DOHH2 (cell line): ENCODE results near the gene BCL2.

Source experiments
- EZH2phosphoT487 ChIP-seq: fragments of 200-600 bp; sonication (generic); IDR thresholded peaks from 2 replicates; pipeline ENCODE4 v1.6.1; 2017; ENCODE audit warnings: borderline replicate concordance, mild to moderate bottlenecking, antibody characterized with exemption, low read length, moderate library complexity, mixed read lengths
- TF ChIP-seq, protein P1 (sequence below): fragments of 200-600 bp; sonication (generic); IDR thresholded peaks from one replicate; pipeline ENCODE4 v1.5.1; 2014; ENCODE audit warnings: antibody characterized with exemption, mild to moderate bottlenecking, low read depth, low read length; ENCODE audit not compliant: poor library complexity, severe bottlenecking

DNA sequence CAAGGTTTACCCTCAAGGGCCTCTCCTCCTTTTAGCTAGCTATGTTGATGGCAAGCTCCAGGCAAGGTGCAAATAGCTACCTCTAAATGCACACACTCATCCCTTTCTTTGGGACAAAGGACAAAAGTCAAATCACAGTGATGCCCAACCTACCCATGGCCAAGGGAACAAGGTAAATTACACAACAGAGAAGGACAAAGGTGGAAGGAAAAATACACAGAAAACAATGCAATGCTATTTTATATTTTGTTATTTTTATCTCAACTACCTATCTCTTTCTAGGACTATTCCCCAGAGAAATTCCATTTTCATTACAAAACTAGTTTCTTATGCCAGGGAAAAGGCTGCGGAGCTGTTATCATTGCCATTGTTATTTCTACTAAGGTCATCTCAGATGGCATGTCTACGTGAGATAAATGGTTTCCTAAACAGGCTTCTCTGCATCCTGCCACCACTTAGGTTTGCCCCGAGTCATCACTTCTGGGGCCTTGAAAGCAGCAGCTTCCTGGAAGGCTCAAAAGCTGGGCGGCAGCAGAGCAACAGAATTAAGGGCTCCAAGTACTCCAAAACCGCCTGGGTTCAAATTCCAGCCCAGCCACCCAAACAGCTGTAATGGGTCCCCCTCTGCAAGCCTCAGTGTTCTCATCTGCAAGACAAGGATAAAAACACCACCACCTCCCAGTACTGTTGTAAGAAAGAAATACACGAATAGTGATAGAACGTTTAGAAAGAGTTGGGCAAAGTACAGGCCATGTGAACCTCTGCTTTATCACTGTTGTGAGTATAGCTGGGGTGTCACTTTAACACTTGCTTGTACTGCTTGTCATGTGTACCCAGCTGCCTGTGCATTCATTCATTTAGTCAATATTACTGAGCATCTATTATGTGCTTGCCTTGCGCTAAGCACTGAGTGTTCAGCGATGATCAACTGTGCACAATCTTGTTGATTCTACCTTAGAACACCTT is 20.9 kb downstream of the BCL2 start:
- no peak for TF ChIP-seq EZH2phosphoT487
- TF ChIP-seq, protein P1, sequence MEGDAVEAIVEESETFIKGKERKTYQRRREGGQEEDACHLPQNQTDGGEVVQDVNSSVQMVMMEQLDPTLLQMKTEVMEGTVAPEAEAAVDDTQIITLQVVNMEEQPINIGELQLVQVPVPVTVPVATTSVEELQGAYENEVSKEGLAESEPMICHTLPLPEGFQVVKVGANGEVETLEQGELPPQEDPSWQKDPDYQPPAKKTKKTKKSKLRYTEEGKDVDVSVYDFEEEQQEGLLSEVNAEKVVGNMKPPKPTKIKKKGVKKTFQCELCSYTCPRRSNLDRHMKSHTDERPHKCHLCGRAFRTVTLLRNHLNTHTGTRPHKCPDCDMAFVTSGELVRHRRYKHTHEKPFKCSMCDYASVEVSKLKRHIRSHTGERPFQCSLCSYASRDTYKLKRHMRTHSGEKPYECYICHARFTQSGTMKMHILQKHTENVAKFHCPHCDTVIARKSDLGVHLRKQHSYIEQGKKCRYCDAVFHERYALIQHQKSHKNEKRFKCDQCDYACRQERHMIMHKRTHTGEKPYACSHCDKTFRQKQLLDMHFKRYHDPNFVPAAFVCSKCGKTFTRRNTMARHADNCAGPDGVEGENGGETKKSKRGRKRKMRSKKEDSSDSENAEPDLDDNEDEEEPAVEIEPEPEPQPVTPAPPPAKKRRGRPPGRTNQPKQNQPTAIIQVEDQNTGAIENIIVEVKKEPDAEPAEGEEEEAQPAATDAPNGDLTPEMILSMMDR = no peak
